SJCRH30 (cell line): ENCODE measurements around the gene WDR27. TPM values are rescaled to one million over a fixed set of nuclear protein-coding genes. Genes with fewer than 3 reads are reported as not detected.
"Not testable (repeated sequence)": the region's sequence is repeated elsewhere in the genome, so short reads cannot be mapped to it uniquely, and the experiment has no call there.

Experiments
- DNase-seq, 2 experiments: peaks; one replicate each; pipeline ENCODE4 v3.0.0-alpha.2; 2015 to 2020
- H3K27ac ChIP-seq: fragments of 250-450 bp; sonication (Bioruptor Pico); 2 replicates; pipeline ENCODE4 v1.5.1; 2020; ENCODE audit warnings: mild to moderate bottlenecking, moderate library complexity
- H3K27me3 ChIP-seq: fragments of 250-450 bp; sonication (Bioruptor Pico); 2 replicates; pipeline ENCODE4 v1.5.1; 2020; ENCODE audit warnings: mild to moderate bottlenecking, moderate library complexity
- H3K36me3 ChIP-seq: fragments of 250-450 bp; sonication (Bioruptor Pico); 2 replicates; pipeline ENCODE4 v1.5.1; 2020; ENCODE audit warnings: mild to moderate bottlenecking, moderate library complexity
- H3K4me1 ChIP-seq: fragments of 250-450 bp; sonication (Bioruptor Pico); 2 replicates; pipeline ENCODE4 v1.5.1; 2020; ENCODE audit warnings: mild to moderate bottlenecking, moderate library complexity
- H3K4me3 ChIP-seq: fragments of 250-450 bp; sonication (Bioruptor Pico); 2 replicates; pipeline ENCODE4 v1.5.1; 2020; ENCODE audit warnings: mild to moderate bottlenecking, moderate library complexity
- H3K9me3 ChIP-seq: fragments of 250-450 bp; sonication (Bioruptor Pico); replicated peaks from 2 replicates; pipeline ENCODE4 v1.5.1; 2020; ENCODE audit warnings: mild to moderate bottlenecking, moderate library complexity
- total RNA-seq: library from RNA; depleted of rRNA; stranded (reverse); fragments of >200 nt; shearing (Covaris generic); gene quantifications from 2 replicates; pipeline ENCODE4 v1.2.3, GENCODE V29; 2014

Gene WDR27
- total RNA-seq, 1 experiment from 2014 or later = 38.1 TPM

DNA sequence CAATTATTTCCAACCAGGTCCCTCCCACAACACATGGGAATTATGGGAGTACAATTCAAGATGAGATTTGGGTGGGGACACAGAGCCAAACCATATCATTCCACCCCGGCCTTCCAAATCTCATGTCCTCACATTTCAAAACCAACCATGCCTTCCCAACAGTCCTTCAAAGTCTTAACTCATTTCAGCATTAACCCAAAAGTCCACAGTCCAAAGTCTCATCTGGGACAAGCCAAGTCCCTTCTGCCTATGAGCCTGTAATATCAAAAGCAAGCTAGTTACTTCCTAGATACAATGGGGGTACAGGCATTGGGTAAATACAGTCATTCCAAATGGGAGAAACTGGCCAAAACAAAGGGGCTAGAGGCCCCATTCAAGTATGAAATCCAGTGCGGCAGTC, 93.2 kb downstream of the WDR27 start:
- H3K4me3 ChIP-seq, H3K4me1 ChIP-seq, H3K27me3 ChIP-seq, DNase-seq, H3K9me3 ChIP-seq, H3K27ac ChIP-seq, H3K36me3 ChIP-seq: not testable (repeated sequence)

DNA sequence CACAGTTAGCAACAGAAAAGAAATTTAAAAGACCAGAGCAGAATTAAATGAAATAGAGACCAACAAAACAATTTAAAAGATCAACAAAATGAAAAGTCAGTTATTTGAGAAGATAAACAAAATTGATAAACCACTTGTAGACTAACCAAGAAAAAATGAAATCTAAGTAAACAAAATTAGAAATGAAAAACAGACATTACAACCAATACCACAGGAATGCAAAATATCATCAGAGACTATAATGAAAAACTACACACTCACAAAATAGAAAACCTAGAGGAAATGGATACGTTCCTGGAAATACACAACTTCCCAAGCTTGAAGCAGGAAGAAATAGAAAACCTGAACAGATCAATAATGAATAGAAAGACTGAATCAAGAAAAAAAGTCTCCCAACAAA, 97.8 kb downstream of the WDR27 start:
- DNase-seq = no peak
- Histone ChIP-seq H3K36me3 (peaks cover 10% of the 10 kb centered on the region), H3K27ac (no peak overlapping the region), H3K4me3 (no peak overlapping the region), H3K9me3 (peaks cover 14% of the 10 kb centered on the region), H3K4me1 (peaks cover 5% of the 10 kb centered on the region; the same call in 1 of the 2 replicates), H3K27me3 (no peaks in the 10 kb centered on the region)

DNA sequence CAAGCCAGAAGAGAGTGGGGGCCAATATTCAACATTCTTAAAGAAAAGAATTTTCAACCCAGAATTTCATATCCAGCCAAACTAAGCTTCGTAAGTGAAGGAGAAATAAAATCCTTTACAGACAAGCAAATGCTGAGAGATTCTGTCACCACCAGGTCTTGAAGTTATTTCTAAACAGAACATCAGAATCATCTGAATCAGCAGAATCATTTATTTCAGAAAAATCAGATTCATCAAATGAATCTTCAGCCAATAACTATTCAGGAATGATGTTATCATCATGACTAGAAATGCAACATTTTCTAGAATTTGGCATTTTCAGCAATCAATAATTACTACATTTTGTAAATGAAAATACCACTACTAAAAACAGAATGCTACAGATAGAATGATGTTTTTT, 100.7 kb downstream of the WDR27 start:
- peaks cover 20% of the 10 kb centered on the region for H3K9me3 ChIP-seq

DNA sequence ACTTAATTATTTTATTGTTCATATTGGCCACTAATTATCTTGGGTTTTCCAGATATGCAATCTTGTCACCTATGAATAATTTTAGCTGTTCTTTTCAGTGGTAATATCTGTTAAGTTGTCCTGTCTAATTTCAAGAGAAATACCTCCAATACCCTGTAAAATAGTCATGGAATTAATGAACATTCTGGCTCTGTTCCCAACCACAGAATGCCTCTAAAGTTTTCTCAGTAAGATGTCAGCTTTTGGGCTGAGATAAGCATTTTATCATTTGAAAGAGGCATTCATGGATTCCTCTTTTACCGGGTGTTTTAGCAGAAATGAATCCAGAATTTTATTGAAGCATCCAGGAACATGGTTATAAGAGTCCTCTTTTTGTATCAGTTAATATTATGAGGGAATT, 109.3 kb downstream of the WDR27 start:
- peaks cover 3% of the 10 kb centered on the region for H3K36me3 ChIP-seq
- H3K27me3 ChIP-seq = no peaks in the 10 kb centered on the region
- no peak overlapping the region for H3K4me3 ChIP-seq
- H3K27ac ChIP-seq = no peak overlapping the region
- H3K4me1 ChIP-seq = peaks cover 8% of the 10 kb centered on the region
- H3K9me3 ChIP-seq = 0 out of 2 replicates have a peak, but pooled peaks cover 5% of the 10 kb centered on the region
- peak in 1 of 2 experiments; percentile 25 for DNase-seq

More for the DNA sequence above, 100.7 kb downstream of the WDR27 start:
- peaks cover 10% of the 10 kb centered on the region for H3K36me3 ChIP-seq
- not testable (repeated sequence) for H3K27me3 ChIP-seq, DNase-seq, H3K4me3 ChIP-seq, H3K27ac ChIP-seq, H3K4me1 ChIP-seq

DNA sequence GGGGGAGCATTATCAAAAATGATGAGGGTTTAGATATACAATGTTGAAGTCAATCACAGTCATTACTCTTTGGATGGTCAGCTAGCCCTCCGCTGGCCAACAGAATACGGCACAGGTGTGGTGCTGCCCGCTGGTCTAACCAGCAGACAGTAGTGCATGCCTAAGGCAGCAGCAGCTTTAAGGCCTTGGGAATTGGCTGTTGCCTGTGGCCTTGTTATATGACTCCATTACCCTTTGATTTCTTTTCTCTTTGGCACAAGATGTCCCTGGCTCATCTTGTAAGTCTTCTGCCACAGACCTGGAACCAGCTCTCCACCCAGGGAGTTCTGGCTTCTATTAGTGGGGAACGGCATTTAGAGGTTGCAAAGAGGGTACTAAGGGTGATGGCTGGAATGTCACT, 110.2 kb downstream of the WDR27 start:
- Histone ChIP-seq H3K36me3 (peaks cover 3% of the 10 kb centered on the region; the same call in 1 of the 2 replicates), H3K4me3 (no peak overlapping the region), H3K9me3 (no peaks in the 10 kb centered on the region), H3K4me1 (peaks cover 8% of the 10 kb centered on the region), H3K27me3 (no peaks in the 10 kb centered on the region), H3K27ac (no peak overlapping the region)
- no peak for DNase-seq

DNA sequence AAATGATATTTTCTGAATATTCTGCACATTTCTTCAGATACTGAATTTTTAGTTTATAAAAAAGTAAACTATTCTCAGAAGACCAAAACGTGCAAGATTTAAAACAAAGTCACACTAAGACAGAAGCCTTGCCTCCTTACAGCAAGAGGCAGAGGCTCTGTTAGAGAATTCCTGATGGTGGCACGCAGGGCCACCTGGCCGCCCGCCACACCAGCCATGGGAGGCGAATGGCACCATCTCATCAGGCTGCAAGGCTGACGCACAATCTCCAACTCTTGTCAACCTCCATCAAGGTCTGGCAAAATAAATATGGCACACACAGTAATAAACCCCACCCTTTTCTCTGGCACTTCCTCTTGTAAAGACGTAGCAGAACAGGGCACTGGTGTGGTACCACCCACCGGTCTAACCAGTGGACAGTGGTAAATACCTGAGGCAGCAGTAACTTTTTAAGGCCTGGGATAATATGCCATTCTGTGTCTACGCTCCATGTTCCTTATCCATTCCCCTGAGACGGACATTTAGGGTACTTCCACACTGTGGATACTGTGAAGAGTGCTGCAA, 111.4 kb downstream of the WDR27 start:
- Histone ChIP-seq H3K27me3 (no peaks in the 10 kb centered on the region), H3K4me1 (peaks cover 8% of the 10 kb centered on the region), H3K9me3 (no peaks in the 10 kb centered on the region), H3K4me3 (no peak overlapping the region), H3K36me3 (0 out of 2 replicates have a peak, but pooled peaks cover 3% of the 10 kb centered on the region), H3K27ac (no peak overlapping the region)
- no peak for DNase-seq

DNA sequence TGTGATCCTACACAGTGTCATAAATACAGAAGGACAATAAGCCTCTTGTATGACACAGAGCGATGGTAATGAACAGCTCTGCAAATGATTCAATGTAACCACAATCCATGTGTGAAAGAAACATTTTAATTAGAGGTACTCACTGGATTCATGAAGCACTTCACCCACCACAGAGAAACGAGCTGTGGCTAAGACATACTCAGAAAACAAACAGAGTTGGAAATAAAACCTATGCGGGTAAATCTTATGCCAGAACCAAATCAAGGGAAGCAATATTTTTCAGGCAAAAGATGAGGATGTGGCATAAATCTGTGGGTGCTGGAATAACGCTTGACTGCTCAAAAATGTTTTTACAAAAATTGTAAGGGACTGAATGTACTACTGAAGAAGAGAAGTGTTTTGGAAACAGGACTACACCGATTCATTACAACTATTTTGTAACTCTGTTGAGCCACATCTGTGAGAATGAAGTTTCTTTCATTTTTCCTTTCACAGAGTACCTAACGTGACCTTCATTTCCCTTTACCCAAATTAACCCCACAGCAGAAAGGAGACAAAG, 112.1 kb downstream of the WDR27 start:
- Histone ChIP-seq H3K27ac (peak overlapping the region; percentile 20; the same call in 1 of the 2 replicates), H3K9me3 (no peaks in the 10 kb centered on the region), H3K36me3 (0 out of 2 replicates have a peak, but pooled peaks cover 3% of the 10 kb centered on the region), H3K4me3 (no peak overlapping the region), H3K27me3 (no peaks in the 10 kb centered on the region), H3K4me1 (peaks cover 8% of the 10 kb centered on the region)
- DNase-seq = peak in 1 of 2 experiments; percentile 18

DNA sequence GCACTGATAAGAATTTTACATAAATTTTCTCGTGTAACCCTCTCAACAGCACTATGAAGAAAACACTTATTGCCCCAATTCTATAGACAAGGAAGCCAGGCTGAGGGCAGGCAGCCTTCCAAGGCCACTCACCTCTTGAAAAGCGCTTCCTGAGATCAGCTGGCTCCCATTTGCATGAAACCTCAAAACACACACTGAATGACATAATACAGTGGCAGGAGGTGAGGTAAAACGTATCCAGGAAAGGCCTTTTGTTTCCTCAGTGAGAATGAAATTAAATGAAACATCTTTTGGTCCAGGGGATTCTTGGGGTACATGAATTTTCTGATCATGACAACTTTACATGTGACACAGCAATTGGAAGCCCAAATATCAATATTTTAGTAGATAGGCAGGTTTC, 112.5 kb downstream of the WDR27 start:
- peak in 1 of 2 experiments; percentile 30 for DNase-seq
- peak overlapping the region; percentile 20; the same call in 1 of the 2 replicates for H3K27ac ChIP-seq
- no peak overlapping the region for H3K4me3 ChIP-seq

DNA sequence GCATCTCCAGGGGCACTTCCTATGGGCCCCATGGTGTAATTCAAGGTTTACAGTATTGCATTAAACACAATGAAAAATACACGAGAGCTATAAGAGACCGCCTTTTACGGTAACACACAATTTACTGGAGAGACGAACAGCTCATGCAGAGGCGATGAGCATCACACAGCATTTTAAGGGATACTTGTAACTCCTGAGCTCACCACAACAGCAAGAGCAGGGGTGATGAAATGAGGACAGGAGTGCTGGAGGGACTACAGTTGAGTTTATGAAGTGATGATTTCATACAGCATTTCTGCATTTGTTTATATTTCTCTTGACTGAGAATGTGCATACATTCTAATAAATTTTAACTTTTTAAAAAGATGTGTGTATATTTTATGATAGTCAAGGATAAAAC, 113.9 kb downstream of the WDR27 start:
- H3K36me3 ChIP-seq = no peaks in the 10 kb centered on the region
- H3K27me3 ChIP-seq = no peaks in the 10 kb centered on the region
- DNase-seq = no peak
- H3K9me3 ChIP-seq = no peaks in the 10 kb centered on the region
- no peak overlapping the region for H3K27ac ChIP-seq
- H3K4me3 ChIP-seq = no peak overlapping the region
- peaks cover 8% of the 10 kb centered on the region for H3K4me1 ChIP-seq

More for the DNA sequence above, 112.5 kb downstream of the WDR27 start:
- Histone ChIP-seq H3K36me3 (0 out of 2 replicates have a peak, but pooled peaks cover 3% of the 10 kb centered on the region), H3K9me3 (no peaks in the 10 kb centered on the region), H3K4me1 (peaks cover 8% of the 10 kb centered on the region), H3K27me3 (no peaks in the 10 kb centered on the region)

DNA sequence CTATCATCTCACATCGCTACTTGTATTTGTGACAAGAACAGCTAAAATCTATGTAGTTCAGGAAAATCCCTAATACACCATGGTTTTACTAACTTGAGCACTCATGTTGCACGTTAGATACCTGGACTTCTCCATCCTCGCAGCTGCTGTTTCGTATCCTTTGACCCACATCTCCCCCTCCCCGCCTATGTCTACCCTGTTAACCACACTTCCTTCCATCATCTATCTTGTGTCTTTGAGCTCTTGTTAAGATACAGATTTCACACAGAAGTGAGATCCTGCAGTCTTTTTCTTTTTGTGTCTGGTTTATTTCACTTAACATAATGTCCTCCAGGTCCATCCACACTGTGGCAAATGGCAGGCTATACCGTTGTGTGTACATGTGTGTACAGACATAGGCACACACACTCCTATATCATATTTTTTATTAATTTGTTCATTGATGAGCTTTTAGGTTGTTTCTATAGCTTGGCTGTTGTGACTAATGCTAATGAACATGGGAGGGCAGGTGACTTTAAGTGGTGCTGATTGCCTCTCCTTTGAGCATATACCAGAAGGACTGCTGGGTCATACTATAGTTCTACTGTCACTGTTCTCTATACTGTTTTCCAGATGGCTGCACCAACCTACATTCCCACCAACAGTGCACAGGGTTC, 117.8 kb downstream of the WDR27 start:
- Histone ChIP-seq H3K27ac (no peak overlapping the region), H3K9me3 (no peaks in the 10 kb centered on the region), H3K4me3 (no peak overlapping the region), H3K36me3 (no peaks in the 10 kb centered on the region), H3K27me3 (no peaks in the 10 kb centered on the region), H3K4me1 (peaks cover 2% of the 10 kb centered on the region)
- DNase-seq = no peak

DNA sequence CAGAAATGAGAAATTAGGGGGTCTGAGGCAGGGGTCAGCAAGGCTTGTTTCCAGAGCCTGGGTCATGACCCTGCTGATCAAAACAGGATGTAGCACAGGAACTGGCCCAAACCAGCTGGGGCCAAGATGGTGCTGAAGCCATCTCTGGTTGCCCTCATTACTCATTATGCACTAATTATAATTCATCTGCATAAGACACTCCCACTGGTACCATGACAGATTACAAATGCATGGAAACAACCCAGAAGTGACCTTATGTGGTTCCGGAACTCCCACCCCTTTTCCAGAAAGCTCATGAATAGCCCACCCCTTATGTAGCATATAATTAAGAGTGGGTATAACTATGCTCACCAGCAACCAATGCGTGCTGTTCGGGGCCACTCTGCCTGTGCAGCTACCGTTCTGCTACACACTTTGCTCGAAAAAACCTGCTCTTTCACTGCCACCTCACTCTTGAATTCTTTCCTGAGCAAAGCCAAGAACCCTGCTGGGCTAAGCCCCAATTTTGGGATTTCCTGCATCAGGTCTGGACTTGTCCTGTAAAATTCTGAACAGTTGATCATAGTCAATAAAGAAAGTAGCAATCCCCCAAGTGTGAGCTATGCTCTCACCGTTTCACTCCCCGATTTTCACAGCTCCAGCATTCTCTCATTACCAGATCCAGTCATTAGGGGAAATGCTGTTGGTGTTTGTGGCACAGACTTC, 122.3 kb downstream of the WDR27 start:
- no peak overlapping the region for H3K27ac ChIP-seq

DNA sequence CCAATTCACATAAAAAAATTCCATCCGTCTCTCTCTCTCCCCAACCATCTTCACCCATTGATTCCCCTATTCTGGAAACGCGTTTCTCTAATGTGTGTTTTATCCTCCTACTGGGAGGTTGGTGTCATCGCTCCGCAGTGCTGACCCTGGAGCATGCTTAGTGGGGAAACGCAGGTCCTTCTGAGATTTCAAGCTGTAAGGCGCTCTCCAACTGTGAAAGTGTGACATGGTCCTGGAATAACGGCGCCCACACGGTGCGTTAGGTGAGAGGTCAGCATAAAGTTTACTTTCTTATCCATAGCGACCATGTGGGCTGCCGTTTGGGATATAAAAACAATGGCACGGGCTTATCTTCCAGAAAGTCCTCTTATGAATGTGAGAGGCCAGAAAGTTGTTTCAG, 123.9 kb downstream of the WDR27 start:
- DNase-seq = no peak
- Histone ChIP-seq H3K27me3 (no peaks in the 10 kb centered on the region), H3K4me1 (no peaks in the 10 kb centered on the region), H3K4me3 (no peak overlapping the region), H3K9me3 (no peaks in the 10 kb centered on the region), H3K36me3 (no peaks in the 10 kb centered on the region), H3K27ac (no peak overlapping the region)

More for the DNA sequence above, 122.3 kb downstream of the WDR27 start:
- Histone ChIP-seq H3K27me3 (no peaks in the 10 kb centered on the region), H3K36me3 (no peaks in the 10 kb centered on the region), H3K4me3 (no peak overlapping the region), H3K4me1 (no peaks in the 10 kb centered on the region), H3K9me3 (no peaks in the 10 kb centered on the region)
- no peak for DNase-seq

DNA sequence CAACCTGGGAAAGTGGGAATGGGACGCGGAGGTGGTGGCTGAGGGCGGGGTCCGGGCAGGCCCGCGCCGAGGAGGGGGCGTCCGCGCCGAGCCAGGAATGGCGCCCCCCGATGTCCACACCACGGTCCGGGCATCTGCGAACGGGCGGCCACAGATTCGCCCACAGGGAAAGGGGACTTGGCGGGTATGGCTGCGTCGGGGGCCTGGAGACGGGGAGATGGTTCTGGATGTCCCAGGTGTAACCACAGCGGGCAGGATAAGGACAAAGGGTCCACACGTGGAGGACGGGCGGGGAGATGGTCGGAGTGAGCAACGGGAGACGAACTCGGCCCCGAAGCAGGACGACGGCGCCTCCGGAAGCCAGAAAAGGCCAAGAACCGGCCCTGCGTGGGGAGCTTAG, 124.6 kb downstream of the WDR27 start:
- H3K9me3 ChIP-seq = no peaks in the 10 kb centered on the region
- DNase-seq = no peak
- no peak overlapping the region for H3K27ac ChIP-seq
- no peaks in the 10 kb centered on the region for H3K36me3 ChIP-seq
- H3K27me3 ChIP-seq = no peaks in the 10 kb centered on the region
- no peak overlapping the region for H3K4me3 ChIP-seq
- H3K4me1 ChIP-seq = no peaks in the 10 kb centered on the region

DNA sequence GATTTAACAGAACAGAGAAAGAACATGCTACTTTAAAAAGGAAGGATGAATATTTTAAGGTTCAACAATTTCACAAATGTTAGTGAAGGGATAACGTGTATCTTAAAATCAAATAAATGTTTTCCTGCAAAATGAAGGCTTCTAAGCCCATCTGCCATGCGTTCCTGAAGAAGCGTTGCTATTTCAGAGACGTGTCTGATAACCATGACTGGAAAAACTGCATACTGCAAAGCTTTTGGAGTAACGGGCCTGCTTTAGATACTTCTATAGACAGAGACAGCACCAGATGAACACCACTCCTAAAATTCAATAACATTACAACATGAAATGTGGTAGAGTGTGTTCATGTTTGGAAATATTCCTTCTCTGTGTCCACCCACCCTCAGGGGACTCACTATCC, 126.0 kb downstream of the WDR27 start:
- H3K27ac ChIP-seq = no peak overlapping the region
- H3K36me3 ChIP-seq = no peaks in the 10 kb centered on the region
- H3K9me3 ChIP-seq = no peaks in the 10 kb centered on the region
- no peak overlapping the region for H3K4me3 ChIP-seq
- no peaks in the 10 kb centered on the region; the same call in 1 of the 2 replicates for H3K4me1 ChIP-seq
- H3K27me3 ChIP-seq = no peaks in the 10 kb centered on the region
- no peak for DNase-seq

DNA sequence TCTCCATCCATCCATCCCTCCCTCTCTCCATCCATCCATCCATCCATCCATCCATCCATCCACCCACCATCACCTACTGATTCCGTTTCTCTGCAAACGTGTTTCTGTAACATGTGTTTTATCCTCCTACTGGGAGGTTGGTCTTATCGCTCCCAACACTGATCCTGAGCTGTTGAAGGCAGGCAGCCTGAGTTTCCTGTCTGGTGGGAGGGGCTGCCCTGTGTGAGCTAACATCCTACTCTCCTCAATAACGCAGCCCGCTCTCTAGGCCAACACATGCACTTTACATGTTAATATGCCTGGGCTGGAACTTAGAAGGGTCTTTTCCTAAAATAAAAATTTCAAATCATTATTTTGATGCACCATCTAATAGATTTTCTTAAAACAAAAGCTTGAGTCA, 126.5 kb downstream of the WDR27 start:
- no peaks in the 10 kb centered on the region for H3K36me3 ChIP-seq
- H3K4me1 ChIP-seq = no peaks in the 10 kb centered on the region; the same call in 1 of the 2 replicates
- no peaks in the 10 kb centered on the region for H3K27me3 ChIP-seq
- H3K4me3 ChIP-seq = no peak overlapping the region
- no peaks in the 10 kb centered on the region for H3K9me3 ChIP-seq
- no peak overlapping the region for H3K27ac ChIP-seq
- DNase-seq = no peak
